Activated CD8-positive, alpha-beta memory T cell treated with anti-CD3 and anti-CD28 coated beads for 48 hours (primary cell): ENCODE measurements around the gene KEAP1.
"Not testable (repeated sequence)": the region's sequence is repeated elsewhere in the genome, so short reads cannot be mapped to it uniquely, and the experiment has no call there.

ENCODE experiments used
- DNase-seq, 3 experiments: peaks; one replicate each; pipeline ENCODE4 v3.0.0-alpha.2; 2020; ENCODE audit warnings: low read depth in 2 of 3, low spot score in 2 of 3

Gene KEAP1

GRCh38 chr19:10503002-10503789 lies at the start of gene KEAP1:
KEAP1 (minus strand) TSS chr19:10503356; CDS start chr19:10500033, 3,323 bp downstream.
- DNase-seq: no peak

- DNase-seq: peak in 1 of 3 experiments; percentile 18
These were observed 49.4 kb upstream of the KEAP1 start for GRCh38 chr19:10552510-10553053.

- DNase-seq: peak in 1 of 3 experiments; percentile 15
These were observed 48.6 kb upstream of the KEAP1 start for GRCh38 chr19:10551698-10552301.

DNA sequence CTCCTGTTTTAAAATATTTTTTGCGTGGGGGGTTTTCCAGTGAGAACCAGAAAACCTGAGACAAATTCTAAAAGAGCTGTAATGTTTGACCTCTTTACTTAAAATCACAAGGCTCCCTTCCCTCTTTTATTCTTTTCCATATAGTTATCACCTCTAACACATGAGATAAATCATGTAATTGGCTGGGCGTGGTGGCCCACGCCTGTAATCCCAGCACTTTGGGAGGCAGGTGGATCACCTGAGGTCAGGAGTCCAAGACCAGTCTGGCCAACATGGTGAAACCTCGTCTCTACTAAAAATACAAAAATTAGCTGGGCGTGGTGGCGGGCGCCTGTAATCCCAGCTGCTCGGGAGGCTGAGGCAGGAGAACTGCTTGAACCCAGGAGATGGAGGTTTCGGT lies 47.9 kb upstream of the KEAP1 start:
- DNase-seq: not testable (repeated sequence)

DNA sequence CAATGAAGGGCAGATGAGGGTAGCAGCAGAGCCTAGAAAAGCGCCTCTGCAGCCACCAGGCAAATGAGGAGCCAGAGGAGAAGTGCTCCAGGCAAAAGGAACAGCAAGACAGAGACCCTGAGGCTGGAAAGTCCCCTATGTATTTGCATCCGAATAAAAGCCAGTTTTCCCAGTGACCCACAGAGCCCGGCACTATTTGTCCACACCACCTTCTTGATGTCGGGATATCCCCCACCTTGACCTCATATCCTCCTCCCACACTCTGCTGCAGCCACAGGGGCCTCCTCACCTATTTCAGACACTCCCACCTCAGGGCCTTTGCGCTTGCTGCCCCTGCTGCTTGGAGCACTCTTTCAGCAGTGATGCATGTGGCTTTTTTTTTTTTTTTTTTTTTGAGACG lies 47.2 kb upstream of the KEAP1 start:
- DNase-seq: no peak

- no peak for DNase-seq
These were observed 46.6 kb upstream of the KEAP1 start for GRCh38 chr19:10549733-10550132.

GRCh38 chr19:10548746-10549276 lies 45.7 kb upstream of the KEAP1 start:
- no peak for DNase-seq

DNA sequence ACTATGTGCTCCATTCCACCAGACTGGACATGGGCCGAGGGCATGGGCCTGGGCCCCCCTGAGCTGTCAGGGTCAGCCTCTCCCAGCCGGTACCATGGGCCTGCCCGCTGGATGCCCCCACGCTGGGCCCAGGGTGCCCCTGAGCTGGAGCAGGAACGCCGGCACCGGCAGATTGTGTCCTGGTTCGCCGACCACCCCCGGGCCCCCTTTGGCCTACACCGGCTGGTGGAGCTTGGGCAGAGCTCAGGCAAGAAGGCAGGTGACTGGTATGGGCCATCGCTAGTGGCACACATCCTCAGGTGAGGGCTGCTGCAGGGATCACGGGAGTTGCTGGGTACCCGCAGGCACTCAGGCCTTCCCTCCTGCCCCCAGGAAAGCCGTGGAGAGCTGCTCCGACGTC lies 43.7 kb upstream of the KEAP1 start:
- no peak for DNase-seq

- DNase-seq: no peak
These were observed 41.6 kb upstream of the KEAP1 start for GRCh38 chr19:10544753-10545251.

DNA sequence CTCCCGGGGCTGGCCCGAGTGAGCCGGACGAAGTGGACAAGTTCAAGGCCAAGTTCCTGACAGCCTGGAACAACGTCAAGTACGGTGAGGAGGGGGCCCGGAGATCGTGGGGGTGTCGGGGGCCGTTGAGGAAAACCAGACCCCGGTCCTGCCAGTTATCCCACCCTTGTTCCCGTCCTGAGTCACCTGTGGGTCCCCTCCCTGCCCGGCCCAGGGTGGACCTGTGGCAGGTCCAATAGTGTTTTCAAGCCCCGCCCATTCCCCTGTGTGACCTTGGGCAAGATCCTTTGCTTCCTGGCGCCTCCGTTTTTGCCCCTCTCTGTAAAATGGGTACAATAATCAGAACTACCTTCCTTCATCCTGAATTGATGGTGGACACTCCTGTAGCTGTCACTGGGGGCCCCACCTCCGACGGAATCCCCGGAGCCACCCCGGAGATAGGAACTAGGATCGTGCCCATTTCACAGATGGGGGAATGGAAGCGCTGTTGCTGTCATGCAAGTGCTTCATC lies 41.1 kb upstream of the KEAP1 start:
- peak in 1 of 3 experiments; percentile 7 for DNase-seq

GRCh38 chr19:10543420-10544241 lies 40.5 kb upstream of the KEAP1 start, which contains the start of gene ATG4D:
ATG4D (plus strand) TSS chr19:10543904; CDS start chr19:10544091, 187 bp downstream.
- DNase-seq: peak; percentile 58 to 68 (median 60)

GRCh38 chr19:10543059-10543419 lies 39.9 kb upstream of the KEAP1 start:
- no peak for DNase-seq

GRCh38 chr19:10539016-10539415 lies 35.9 kb upstream of the KEAP1 start:
- not testable (repeated sequence) for DNase-seq

- DNase-seq: no peak
These were observed 35.2 kb upstream of the KEAP1 start for GRCh38 chr19:10538204-10538983.

DNA sequence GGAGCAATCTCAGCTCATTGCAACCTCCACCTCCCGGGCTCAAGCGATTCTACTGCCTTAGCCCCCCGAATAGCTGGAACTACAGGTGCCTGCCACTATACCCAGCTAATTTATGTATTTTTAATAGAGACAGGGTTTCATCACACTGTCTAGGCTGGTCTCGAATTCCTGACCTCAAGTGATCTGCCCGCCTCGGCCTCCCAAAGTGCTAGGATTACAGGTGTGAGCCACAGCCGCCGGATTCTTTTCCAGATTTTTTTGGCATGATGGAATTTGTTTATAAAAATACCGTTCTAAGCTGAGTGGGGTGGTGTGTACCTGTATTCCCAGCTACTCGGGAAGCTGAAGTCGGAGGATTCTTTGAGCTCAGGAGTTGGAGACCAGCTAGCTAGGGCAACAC lies 34.5 kb upstream of the KEAP1 start:
- DNase-seq: no peak

DNA sequence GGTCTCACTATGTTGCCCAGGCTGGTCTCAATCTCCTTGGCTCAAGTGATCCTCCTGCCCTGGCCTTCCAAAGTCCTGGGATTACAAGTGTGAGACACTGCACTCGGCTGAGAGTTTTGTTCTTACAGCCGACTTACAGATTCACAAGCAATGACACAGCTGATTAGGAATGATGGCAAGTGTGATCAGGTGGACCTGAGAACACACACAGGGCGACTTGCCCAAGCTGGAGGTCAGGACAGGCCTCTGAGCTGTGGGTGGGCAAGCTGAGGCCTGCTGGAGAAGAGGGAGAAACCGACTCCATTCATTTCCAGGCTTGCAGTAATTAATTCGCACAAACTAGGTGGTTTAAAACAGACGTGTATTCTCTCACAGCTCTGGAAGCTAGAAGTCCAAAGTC lies 32.5 kb upstream of the KEAP1 start:
- no peak for DNase-seq

- no peak for DNase-seq
These were observed 30.7 kb upstream of the KEAP1 start for GRCh38 chr19:10533646-10534386.

GRCh38 chr19:10532457-10532856 lies 29.3 kb upstream of the KEAP1 start:
- no peak for DNase-seq

- DNase-seq: not testable (repeated sequence)
These were observed 23.7 kb upstream of the KEAP1 start for GRCh38 chr19:10526887-10527286.
